AG04449 (cell line): Measurements from ENCODE around the gene SPINT4.
"Not testable (repeated sequence)": the region's sequence is repeated elsewhere in the genome, so short reads cannot be mapped to it uniquely, and the experiment has no call there.

ENCODE experiments used
- CTCF ChIA-PET: fragments of 350-600 bp; formaldehyde crosslinking; extraction: SDS; loops from one replicate; lab custom pipeline; 2021; ENCODE audit warnings: antibody characterized with exemption; lab: Yijun Ruan, JAX
- POLR2A ChIA-PET: fragments of 400-600, 350-600 bp; formaldehyde crosslinking; extraction: SDS; loops from one replicate; lab custom pipeline; 2020; ENCODE audit warnings: antibody characterized with exemption, inconsistent platforms; lab: Yijun Ruan, JAX
- DNase-seq: peaks from one replicate; pipeline ENCODE4 v3.0.0-alpha.2; 2010; ENCODE audit warnings: low read depth, low spot score
- H3K4me3 ChIP-seq: 2 replicates; pipeline ENCODE4 v1.5.1; 2011; ENCODE audit warnings: low read depth, mild to moderate bottlenecking, control low read depth, low read length
- CTCF ChIP-seq: IDR thresholded peaks from one replicate; pipeline ENCODE4 v1.5.1; 2011; ENCODE audit warnings: mild to moderate bottlenecking, moderate library complexity, low read length, control low read depth, inconsistent platforms; ENCODE audit not compliant: insufficient read depth; ENCODE audit errors: missing control alignments

The SPINT4 gene

DNA sequence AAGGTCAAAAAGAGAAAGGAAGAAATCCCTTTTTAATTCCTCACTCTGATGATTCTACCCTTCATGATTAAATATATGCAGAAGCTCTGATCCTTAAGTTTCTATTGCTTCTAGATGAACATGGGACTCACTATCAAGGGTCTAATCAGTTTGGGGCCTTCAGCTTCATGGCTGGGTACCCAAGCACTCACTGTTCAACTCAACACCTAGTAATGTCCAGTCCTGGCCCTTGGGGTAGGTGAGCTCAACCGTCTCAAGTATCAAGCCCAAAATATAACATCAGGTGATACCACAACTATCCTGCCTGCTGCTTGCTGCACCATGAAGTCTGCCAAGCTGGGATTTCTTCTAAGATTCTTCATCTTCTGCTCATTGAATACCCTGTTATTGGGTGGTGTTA lies at the start of gene SPINT4:
TSS of gene SPINT4 (plus strand) at position 301 of the 400 bp plus-strand sequence. CDS start at position 322, 21 bp downstream.
- ChIA-PET POLR2A (no interaction called here), CTCF (no interaction called here)
- DNase-seq: no peak
- TF ChIP-seq CTCF: no peak
- no peak within 1 kb of the TSS for H3K4me3 ChIP-seq

GRCh38 chr20:45672765-45673164 lies 49.4 kb upstream of the SPINT4 start:
- no peak overlapping the region for H3K4me3 ChIP-seq
- ChIA-PET CTCF (no interaction called here), POLR2A (no interaction called here)
- no peak for DNase-seq
- no peak for TF ChIP-seq CTCF

GRCh38 chr20:45679650-45680049 lies 42.5 kb upstream of the SPINT4 start:
- H3K4me3 ChIP-seq: no peak overlapping the region
- no peak for DNase-seq
- CTCF ChIA-PET: interaction anchor here (1.5 kb wide), 1 partner anchor 92 kb away, joined by 5 read pairs; no protein-coding TSS in a partner anchor
- TF ChIP-seq CTCF: no peak
- POLR2A ChIA-PET: no interaction called here

DNA sequence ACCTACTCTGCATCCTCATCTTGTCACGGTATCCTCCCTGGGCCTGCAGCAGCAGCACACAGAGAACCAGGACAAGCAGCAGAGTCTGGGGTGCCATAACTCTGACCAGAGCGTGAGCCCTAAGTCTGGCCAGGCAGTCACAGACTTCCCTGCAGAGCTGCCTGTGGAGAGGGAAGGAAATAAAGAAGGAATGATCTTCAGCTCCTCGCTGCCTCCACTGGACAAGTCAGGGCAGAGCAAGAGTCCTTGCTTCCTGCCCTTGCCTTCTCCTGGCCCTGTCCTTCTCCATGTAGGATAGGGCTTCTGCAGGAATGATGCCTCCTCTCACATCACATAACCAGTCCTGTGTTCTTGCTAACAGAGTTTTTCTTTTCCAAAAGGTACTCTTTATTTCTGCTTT lies 36.3 kb upstream of the SPINT4 start:
- H3K4me3 ChIP-seq: no peak overlapping the region
- CTCF ChIA-PET: no interaction called here
- DNase-seq: no peak
- peak; percentile 6 for TF ChIP-seq CTCF
- POLR2A ChIA-PET: no interaction called here

- CTCF ChIA-PET, DNase-seq, POLR2A ChIA-PET, H3K4me3 ChIP-seq: not testable (repeated sequence)
Observed at GRCh38 chr20:45693346-45693745, 28.8 kb upstream of the SPINT4 start.

DNA sequence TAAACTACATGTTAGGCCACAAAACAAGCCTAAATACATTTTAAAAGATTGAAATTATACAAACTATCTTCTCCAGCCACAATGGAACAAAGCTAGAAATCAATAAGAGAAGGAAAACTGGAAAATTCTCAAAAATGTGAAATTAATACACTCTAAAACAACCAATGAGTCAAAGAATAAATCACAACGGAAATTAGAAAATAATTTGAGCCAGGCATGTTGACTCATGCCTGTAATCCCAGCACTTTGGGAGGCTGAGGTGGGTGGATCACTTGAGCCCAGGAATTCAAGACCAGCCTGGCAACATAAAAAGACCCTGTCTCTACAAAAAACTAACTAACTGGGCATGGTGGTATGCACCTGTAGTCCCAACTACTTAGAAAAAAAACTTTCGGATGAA lies 26.7 kb upstream of the SPINT4 start:
- ChIA-PET CTCF (no interaction called here), POLR2A (no interaction called here)

More for the DNA sequence above, 26.7 kb upstream of the SPINT4 start:
- H3K4me3 ChIP-seq: no peak overlapping the region
- DNase-seq: no peak
- no peak for TF ChIP-seq CTCF
